ENCODE results near the gene PCDH15.

PCDH15 gene

DNA sequence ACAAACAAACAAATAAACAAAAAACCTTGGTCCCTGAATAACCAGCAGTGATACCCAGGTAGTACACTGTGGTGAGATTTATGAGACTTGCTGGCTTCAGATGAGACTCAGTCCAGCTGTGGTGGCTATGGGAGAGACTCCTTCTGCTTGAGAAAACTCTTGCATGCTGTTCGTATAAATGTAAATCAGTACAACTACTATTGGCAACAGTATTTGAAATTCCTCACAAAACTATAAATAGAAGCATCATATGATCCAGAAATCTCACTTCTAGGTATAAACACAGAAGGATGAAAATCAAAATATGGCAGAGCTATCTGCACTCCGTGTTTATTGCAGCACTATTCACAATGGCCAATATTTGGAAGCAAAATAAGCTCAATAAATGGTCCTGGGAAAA, 692.1 kb downstream of the PCDH15 start:
- no peak for DNase-seq

DNA sequence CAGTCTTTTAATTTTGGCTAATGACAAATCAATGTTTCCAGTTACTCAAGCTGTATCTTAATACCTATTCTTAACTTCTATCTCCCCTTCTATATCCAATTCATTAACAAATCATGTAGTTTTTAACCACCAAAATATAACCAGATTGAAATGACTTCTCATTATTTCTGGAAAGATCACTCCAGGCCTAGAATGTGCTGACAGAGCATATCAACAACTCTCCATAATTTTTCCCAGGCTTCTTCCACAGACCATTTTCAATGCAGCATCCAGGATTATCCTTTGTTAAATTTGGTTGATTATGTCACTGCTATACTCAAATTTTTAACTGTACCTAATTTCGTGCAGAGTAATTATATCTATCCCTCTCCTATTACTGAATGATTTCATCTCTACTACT, 704.1 kb downstream of the PCDH15 start:
- DNase-seq, result no peak

DNA sequence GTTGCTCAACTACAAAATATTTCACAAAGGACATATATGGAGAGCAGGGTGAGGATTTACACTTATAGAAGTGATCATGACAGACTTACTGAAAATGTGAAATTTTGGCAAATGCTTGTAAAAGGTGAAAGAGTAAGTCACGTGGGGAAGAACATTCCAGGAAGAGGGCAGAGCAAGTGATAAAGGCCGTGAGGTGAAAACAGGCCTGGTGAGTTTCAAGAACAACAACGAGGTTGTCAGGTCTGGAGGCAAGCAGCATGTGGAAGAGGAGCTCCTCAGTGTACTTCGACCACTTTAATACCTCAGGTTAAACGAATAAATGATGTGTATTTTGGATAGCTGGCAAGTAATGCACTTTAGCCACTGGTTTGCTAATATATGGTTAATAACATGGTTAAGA, 706.7 kb downstream of the PCDH15 start:
- DNase-seq, result no peak

DNA sequence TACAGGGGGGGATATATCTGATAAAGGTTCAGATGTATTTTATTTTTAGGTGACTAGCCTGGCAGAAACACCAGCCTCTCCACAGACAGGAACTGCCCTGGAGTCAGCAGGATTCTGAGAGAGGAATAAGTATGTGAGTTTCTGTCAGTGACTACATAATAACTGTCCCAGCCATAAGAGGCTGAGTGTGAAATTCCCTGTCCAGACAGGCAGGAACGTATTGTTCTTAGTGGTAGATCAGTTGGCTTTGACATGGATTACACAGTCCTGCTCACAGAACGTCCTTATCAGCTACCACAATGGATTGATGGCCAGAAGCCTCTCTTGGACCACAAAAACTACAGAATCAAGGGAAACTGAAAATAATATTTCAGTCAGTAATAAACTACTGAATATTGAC, 709.8 kb downstream of the PCDH15 start:
- no peak for DNase-seq

DNA sequence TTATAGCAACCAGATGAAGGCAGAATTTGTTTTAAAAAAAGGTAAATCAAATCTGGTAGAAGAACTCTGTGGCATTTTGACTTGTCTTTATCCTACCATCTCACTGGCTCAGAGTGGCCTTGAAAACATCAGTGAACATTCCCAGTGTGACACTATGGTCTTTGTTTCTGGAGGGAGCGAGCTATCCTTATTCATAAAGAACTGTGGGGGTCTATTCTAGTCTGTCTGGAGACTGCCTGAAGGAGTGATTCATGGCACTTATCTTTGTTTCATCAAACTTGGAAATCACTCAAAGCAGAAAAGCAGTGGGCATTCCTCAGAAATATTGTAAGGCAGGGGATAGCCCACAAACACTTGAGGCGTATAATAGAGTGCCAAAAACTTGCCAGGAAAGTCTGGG, 719.1 kb downstream of the PCDH15 start:
- no peak for DNase-seq

DNA sequence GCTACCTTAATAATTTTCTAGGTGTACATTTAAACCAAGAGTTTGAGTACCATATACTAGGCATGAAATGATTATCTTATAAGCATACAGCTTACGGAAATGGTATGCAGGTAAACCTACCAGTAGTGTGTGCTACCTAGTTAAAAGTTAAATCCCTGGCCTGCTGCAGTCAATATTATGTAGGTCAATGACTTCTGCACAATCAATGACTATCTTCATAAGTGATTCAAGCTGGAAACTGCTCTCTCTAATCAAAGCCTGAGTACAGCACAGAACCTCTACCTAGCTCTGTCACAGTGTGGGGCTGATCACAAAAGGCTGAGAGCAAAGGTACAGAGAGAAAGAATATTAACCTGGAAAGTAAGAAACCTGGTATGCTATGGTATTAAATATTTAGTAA, 733.7 kb downstream of the PCDH15 start:
- DNase-seq, result no peak

DNA sequence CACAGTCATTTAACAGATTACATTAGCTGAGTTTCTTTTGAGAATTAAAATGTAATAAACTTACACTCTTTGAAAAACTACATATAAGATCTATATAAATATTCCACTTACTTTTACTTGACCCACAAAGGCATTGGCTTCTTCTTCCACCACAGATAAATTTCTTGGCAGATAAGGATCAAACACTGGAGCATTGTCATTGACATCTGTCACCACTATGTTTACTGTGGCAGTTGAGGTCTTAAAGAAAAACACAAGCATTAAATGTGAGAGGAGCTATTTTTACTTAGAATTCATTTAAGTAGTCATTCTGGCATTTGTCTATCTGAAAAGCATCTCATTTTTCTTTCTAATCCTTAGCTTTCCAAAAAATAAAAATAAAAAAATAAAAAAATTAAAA, 734.4 kb downstream of the PCDH15 start:
- DNase-seq, result no peak

DNA sequence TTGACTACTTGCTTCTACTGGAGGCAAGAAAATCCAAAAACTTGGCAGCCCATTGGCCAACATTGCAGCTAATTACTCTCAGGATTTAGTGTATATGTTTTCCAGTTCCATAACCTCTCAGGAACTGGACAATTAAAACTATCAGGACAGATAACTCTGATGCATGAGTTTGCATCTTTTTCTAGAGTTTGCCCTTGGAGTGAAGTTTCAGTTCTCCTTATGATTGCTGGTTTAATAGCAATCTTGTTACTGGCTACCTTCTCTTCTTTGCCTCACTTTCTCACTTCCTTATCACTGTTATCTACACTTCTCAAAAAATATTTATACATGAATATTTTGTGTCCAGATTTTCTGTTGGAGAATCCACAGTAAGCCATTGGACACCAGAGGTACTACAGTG, 735.9 kb downstream of the PCDH15 start:
- no peak for DNase-seq

DNA sequence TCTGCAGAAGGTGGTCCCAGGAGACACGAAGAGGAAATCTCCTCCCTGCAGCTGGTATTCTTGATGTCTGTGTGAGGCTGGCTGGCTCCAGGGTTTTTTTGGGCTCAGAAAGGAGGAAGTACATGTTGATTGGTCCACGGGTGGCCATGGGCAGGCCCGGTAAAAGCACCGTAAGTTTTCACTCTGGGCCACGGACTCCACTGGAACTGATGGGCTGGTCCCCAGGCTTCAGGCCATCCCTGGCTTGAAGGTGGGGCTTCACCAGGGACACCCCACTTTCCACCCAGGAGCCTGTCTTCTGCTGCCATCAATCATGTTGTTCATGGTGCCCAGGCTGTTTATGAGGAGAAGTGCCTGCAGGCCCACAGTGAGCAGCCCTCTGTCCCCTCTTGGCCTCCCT, 736.8 kb downstream of the PCDH15 start:
- no peak for DNase-seq

DNA sequence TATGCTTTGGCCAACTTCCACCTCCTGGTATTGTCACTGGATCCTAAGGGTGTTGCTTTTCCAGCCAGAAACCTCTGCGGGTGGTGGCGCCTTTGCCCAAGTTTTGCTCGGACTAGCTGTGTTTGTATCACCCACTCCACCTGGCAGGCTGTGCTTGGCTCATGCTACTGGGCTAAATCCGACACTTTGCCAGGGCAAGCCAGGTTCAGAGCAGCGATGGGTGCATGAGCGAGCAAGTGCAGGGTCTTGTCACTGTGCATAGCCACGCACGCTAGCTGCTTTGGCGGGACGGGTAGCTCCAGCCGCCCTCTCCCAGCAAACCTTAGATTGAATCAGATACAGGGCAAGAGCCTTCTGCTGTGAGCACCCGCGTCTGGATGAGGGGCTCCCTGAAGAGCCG, 737.5 kb downstream of the PCDH15 start:
- DNase-seq, result no peak

DNA sequence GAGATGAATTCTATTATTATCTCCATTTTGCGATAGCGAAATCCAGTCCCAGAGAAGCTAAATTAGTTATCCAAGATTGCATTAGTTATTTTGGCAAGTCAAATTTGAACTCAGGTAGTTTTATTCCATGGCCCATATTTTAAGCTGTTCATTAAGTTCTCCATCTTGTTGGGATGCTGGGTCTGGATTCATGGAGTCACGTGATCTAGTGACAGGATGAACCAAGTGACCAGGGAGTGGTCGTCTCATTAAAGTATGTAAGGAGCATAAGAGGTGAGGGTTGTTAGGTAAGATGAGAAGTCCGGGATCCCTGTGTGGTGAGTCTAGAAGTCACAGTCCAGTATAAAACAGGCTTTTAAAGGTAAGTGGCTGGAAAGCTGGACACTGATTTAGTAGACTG, 740.5 kb downstream of the PCDH15 start:
- DNase-seq, result no peak

DNA sequence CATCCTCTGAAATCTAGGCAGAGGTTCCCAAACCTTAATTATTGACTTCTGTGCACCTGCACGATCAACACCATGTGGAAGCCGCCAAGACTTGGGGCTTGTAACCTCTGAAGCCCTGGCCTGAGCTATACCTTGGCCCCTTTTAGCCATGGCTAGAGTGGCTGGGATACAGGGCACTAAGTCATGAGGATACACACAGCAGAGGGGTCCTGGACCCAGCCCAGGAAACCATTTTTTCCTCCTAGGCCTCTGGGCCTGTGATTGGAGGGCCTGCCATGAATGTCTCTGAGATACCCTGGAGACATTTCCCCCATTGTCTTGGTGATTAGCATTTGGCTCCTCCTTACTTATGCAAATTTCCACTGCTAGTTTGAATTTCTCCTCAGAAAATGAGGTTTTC, 743.7 kb downstream of the PCDH15 start:
- DNase-seq, result no peak

DNA sequence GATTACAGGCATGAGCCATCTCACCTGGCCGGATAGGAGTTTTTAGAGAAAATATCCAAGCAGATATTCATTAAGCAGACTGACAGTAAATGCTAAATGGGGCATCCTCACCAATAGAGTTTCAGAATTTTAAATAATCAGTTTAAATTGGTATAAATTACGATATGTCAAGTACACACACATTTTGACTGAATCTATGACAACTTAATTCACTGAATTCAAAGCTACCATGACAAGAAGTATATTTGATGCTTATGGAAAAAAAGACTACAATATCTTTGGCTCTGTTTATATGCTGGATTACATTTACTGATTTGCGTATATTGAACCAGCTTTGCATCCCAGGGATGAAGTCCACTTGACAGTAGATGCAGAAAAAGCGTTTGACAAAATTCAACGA, 774.7 kb downstream of the PCDH15 start:
- no peak for DNase-seq

DNA sequence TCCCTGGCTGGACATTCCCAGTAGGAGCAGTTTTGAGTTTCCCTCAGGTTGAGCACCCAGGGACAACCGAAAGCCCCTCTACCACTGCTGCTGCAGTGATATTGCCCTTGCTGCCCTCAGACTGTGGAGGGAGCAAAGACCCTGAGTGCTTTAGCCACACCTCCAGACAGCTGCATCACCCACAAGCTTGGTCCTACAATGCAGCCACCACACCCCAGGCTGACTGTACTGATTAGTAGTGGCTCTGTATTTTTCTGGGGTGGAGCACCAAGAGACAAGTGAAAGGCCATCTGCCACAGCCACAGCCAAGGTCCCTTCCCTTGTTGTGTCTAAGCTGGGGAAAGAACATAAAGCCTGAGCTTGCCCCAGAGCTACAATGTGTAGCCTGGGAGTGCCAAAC, 789.9 kb downstream of the PCDH15 start:
- no peak for DNase-seq

DNA sequence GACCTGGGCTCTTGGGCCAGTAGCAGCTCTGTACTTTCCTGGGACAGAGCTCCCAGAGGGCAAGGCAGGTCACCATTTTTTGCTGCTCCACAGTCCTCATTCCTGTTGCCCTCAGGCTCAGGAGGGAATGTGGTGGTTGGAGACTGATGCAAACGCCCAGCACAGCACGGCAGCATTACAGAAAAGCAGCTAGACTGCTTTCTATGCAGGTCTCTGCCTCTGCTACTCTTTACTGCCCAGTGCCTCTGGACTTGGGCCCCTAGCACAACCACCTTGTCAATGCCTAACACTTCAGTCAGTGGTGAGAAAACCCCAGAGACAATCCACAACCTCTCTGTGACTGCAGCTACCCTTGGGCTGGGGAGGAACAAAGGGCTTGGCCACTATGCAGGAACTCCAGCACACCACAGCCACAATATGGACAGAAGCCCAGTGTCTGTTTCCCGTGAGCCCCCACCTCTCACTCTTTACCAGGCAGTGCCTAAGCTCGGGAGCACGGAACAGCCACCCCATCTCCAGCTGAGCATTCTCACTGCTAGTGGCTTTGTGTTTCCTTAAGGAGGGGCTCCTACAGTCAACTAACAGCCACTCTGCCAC, 790.6 kb downstream of the PCDH15 start:
- DNase-seq, result no peak

DNA sequence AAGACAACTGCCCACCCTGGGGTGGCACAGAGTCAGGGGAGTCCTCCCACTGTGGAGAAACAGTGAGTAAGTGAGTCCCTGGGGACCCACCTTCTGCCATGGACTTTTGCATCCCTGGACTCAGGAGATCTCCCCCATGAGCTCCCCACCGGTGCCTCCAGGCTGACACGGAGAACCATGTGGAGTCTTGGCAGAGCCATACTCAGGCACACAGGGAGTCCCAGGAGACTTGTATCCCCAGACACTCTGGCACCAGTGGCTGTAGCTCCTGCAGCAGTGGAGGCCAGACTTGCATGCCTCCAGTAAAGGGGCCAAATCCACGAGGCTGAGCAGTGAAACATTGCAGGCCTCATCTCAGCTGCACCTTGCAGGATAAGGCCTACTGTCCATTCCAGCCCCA, 791.4 kb downstream of the PCDH15 start:
- no peak for DNase-seq

DNA sequence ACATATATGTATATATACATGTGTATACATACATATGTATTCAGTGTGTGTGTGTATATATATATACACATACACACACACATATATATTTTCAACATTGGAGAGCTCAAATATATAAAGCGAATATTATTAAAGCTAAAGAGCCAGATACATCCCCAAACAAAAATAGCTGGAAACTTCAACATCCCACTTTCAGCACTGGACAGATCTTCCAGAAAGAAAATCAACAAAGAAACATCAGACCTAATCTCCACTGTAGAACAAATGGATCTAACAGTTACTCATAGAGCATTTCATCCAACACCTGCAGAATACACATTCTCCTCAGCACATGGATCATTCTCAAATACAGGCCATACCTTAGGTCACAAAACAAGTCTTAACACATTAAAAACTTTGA, 799.0 kb downstream of the PCDH15 start:
- DNase-seq, result no peak

DNA sequence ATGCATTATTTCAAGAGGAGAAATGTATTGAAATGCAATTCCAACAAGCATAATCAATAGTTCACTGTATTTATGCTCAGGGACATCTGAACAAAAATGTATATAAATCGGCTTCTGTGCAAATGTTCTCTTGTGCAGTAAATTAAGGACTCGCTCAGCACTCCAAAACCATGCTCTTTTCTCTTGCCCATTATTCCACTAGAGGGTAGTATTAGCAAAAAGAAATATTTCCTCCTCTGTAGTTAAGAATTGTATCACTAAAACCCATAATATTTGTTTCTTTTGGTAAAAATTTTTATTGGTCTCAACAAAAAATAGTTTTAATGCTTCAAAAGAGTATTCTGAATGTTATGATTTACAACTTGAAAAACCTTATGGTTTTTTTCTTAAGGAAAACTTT, 803.1 kb downstream of the PCDH15 start:
- no peak for DNase-seq

DNA sequence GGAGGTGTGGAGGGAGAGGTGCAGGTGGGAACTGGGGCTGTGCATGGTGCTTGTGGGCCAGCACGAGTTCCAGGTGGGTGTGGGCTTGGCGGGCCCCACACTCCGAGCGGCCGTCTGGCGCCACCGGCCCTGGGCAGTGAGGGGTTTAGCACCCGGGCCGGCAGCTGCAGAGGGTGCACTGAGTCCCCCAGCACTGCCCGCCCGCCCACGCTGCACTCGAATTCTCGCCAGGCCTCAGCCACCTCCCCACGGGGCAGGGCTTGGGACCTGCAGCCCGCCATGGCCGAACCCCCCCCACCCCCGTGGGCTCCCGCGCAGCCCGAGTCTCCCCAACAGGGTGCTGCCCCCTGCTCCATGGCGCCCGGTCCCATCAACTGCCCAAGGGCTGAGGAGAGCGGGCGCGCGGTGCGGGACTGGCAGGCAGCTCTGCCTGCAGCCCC, 810.2 kb downstream of the PCDH15 start:
- no peak for DNase-seq

DNA sequence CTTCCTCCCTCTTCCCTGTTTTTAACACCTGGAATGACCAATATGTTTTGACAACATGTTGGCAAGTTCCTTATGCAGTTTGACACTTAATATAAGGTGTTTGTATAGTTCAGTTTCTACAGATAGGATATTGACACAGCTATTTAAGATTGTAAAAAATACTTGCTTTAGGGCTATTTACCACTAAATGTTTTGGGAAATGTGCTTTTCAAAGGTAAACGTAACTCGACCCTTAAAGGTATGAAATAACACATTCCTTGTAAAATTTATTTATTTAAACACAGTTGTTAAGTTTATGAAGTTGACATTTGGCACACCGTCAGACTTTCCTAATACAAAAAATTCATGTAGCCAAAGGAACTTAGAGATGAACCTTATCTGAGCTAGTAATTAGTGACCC, 817.6 kb downstream of the PCDH15 start:
- no peak for DNase-seq

DNA sequence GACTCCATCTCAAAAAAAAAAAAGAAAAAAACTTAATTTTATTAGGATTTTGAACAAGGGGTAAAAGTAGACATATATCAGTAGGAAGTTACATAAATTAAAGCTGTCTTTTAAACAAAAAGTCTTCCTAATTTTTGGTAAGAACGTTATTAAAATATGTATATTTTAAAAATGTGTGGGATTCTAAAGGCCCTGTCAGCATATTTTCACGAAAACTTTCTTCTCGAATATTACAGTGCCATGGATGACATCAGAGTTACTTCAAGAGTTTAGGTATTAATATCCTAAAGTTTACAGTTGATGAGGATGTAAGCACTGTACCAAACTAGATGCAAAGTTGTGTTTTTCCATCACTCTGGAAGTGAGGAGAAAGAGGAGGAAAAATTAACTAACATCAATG, 820.8 kb downstream of the PCDH15 start:
- no peak for DNase-seq

DNA sequence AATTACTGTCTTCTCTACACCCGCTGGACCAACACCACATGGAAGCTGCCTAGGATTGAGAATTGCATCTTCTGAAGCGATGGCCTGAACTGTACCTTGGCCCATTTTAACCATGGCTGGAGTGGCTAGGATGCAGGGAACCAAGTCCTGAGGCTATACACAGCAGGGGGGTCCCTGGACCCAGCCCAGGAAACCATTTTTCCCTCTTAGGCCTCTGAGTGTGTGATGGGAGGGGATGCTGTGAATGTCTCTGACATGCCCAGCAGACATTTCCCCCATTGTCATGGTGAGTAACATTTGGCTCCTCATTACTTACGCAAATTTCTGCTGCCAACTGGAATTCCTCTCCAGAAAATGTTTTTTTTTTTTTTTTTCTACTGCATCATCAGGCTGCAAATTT, 822.7 kb downstream of the PCDH15 start:
- no peak for DNase-seq

DNA sequence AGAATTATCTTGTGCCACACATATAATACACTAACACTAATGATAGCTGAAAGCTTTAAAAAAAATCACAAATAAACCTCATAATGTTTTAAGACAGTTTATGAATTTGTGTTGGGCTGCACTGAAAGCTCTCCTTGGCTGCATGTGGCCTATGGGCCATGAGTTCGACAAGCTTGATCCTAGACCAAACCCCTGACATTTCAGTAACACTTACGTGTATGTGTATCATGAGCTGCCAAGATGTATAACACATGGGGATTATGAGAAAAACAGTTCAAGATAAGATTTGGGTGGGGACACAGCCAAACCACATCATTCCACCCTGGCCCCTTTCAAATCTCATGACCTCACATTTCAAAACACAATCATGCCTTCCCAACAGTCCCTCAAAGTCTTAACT, 823.8 kb downstream of the PCDH15 start:
- DNase-seq, result no peak

DNA sequence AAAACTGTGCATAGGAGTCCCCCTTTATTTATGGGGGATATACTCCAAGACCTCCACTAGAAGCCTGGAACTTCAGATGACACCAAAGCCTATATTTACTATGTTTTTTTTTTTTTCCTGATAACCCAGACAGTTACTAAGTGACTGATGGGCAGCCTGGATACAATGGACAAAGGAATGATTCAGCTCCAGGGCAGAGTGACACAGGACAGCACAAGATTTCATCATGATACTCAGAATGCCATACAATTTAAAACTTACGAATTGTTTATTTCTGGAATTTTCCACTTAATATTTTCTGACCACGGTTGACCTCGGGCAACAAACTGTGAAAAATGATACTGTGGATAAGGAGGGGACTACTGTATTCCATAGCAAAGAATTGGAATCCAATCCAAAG, 843.6 kb downstream of the PCDH15 start:
- DNase-seq, result no peak

DNA sequence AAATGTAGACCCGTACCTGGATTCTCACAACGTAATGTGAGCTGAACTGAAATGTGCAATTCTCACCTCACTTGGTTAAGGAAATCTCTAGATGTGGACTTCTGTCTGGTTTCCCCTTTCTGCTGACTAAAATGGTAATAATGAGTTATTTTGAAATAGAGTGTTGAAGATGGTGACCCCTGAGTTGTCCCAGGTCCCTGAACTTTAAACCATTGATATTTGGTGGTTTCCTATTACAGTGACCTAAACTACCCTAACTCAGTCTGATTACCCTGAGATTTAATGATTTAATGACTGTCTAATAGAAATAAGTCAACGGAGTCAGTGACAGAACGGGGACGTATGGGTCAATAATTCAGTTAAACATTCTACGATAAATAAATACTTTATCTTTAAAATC, 845.9 kb downstream of the PCDH15 start:
- DNase-seq, result no peak

All from GF-D8 (cell line).